Kasumi-1 (cell line): Measurements from ENCODE around the gene DROSHA.

ENCODE experiments used
- DNase-seq, 2 experiments: peaks; one replicate each; lab custom pipeline; 2025; lab: John Stamatoyannopoulos, UW

Gene DROSHA

DNA sequence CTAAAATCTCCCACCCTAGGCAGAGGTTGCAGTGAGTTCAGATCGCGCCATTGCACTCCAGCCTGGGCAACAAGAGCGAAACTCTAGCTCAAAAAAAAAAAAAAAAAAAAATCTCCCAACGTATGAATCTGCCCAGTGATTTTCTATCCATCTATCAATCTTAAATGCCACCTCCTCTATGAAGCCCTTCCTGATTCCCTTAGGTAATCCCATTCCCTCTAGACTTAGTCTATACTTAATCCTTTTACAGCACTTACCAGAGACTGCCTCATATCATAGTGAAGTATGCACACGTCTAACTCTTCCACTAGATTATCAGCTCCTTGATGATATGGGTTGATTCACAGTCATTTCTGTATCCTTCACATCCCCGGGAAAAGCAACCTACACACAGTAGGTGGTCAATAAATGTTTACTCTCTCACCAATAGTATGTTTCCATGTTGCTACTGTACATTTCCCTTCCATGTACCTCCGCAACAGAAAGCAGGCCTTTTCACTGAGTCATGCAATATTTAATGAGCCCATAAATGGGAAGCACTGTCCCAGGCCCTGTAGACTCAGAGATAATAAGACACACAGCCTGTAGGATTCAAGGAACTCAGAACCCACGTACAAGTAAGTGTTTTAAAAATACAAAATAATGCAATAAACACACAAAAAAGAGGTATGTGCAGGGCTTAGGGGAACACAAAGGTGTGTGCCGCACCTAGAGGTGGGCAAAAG, 1.2 kb downstream of the DROSHA start:
- DNase-seq: no peak

DNA sequence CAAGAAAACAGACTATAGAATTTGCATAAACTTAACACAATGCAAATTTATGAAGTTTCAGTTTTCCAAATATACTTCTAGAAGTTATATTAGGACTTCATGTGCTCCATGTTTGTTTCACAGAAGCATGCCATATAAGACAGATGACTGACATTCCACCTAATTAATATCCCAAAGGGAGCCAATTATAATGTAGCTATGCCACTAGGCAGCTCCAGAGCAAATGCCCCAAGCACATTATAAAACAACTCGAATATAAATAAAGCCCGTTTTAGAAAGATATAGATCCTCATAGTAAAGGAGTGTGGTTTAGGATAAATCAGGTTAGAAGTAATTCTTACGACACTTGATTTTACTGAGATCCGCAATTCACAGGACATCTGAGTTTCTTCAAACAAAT, 8.9 kb downstream of the DROSHA start:
- no peak for DNase-seq

DNA sequence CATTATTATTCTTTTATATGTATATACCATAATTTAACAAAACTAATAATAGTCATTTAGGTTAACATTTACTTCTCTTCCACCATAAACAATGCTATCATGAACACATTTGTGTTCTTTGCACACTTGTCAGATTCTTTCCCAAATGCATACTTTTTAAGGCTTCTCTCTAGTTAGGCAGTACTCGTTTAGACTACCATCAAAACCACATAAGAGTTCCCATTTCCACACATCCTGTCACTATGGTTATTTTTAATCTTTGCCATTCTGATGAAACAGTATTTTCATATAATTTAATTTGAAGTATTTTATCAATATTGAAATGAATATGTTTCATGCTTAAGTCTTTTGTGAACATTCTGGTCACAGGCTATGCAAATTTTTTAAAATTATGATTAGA, 15.1 kb downstream of the DROSHA start:
- DNase-seq: peak; percentile 58 to 67

DNA sequence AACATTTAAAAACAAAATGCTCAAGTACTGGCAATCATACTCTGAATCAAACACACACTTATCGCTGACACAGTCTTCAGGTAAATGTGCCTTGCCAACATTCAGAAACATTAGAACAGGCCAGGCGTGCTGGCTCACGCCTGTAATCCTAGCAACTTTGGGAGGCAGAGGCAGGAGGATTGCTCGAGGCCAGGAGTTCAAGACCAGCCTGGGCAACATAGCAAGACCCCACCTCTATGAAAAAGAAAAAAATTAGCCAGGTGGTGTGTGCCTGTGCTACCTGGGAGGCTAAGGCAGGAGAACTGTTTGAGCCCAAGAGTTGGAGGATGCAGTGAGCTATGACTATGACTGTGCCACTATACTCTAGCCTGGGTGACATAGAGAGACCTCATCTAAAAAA, 20.6 kb downstream of the DROSHA start:
- DNase-seq: no peak

DNA sequence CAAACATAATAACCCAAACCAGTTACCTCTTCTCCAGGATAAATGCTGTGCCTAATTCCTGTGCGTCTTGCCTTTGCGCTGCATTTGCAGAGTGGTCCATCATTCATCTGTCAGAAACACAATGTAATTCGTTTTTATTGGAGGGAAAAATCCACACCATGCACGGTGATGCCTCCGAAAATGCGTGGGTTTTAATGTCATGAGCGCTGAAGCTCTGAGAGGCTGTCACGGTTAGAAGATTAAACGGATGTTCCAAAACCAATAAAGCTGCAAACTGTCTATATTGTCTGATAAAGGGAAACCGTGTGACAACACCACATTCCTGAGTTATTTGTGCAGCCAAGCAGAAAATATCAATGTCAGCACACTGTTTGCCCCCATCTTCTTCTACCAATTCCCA, 27.4 kb downstream of the DROSHA start:
- DNase-seq: no peak

DNA sequence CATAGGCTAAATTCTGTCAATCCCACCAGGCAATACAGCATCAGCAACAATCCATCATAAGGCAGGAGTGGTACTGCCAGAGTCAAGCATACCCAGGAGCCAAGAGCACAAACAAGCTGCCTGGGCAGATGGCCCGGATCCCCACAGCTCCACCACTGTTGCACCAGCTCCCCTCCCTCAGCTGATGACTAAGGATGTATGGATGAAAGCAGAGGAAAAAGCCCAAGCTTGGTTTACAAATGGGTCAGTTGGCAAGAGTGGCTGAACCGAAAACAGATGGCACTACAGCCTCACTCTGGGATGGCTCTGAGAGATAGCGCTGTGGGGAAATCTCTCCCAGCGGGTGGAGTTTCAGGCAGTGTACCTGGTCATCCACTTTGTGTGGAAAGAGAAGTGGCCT, 29.4 kb downstream of the DROSHA start:
- no peak for DNase-seq

DNA sequence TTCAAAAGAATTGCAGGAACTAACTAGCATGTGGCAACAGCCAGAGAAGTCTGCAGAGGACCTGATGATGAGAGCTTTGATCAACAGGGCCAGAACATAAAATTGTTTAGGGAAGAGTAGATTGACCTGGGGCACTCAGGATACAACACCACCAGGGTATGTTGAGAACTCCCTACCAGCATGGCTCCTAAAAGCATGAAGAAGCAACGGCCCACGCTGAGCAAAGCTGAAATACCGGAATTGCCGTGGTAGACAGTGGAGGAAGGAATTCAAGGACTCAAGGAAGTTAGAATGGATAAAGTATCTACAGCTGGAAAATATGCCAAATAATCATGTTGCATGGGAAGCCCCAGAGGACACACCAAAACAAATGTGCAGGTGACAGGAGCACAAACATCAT, 31.6 kb downstream of the DROSHA start:
- no peak for DNase-seq

DNA sequence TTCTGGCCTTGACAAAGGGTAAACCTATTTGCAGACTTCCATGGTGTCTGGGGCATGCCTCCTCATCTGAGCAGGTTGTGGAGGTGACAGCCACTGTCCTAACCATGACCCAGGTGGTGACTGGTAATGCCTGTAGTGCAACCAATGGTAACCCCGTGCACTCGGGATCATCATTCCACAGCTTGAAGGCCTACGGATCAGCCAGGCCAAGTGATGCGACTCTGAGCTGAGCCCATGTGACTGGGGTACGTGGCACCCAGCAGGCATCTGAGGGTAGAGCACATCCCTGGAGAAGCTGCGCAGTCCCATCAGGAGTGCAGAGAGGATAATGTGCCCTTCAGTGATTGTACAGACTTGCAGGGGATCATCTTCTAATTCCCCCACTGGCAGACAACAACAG, 35.0 kb downstream of the DROSHA start:
- no peak for DNase-seq

DNA sequence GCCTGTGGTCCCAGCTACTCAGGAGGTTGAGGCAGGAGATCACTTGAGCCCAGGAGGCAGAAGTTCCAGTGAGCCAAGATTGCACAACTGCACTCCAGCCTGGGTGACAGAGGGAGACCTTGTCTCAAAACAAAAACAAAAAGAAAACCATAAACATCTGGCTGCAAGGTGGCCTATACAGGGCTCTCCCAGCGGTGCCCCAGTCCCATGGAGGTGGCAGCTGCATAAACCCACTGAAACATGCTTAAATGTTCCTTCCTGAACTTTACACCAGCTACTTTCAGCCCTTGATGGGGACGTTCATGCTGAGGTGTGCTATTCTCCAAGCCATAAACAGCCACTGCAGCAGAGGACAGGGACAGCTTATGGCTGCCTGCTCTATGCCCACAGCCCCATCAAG, 35.6 kb downstream of the DROSHA start:
- DNase-seq: no peak

DNA sequence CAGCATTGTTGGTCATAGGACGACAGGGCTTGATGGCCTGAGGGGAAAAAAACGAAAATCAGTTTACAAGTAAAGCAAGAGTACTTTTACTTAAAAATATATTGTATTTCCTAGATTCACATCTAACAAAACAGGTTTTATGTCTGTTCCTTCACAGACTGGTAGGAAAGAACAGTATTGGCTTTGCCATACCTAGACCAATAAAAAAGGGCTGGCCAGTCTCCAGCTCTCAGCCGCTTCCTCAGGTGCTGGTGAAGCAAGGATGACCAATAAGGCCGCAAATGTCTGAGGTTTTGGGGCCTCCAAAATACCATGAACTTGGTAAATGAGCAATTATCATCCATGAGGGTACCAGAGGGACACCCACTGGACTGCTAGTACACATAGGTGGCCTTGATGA, 36.6 kb downstream of the DROSHA start:
- no peak for DNase-seq

DNA sequence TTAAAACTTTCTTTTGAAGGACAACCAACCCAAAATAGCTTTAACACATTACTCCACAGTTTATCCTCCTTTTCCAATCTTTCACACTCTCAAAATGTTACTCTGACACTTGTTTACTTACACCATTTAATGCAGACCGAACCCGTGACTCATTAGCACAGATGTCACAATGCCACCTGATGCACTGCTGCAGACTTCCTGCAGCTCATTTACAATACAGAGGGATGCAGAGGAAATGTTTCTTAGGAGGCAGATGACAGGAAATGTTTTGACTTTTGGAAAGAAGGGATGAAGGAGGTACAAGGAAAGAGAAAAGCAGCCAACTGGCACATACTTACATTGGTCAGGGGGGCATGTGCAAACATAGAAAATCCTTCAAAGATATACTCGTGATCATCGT, 39.0 kb downstream of the DROSHA start:
- DNase-seq: no peak

DNA sequence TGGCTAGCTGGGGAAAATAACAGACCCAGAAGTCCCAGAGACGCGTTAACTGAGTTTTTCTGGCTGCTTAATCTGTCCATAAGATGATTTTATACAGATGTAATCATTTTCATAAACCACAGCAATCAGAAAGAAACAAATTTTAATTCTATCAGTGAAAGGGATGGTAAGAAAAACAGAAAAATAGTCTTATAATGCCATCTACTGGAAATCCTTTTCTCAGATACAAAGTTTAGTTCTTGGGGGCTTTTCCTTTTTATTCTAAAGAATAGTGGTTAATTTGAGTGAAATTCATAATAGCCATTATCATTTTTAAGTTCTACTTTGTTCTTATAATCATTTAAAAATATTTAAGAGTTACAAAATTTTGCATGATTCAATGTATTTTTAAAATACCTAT, 44.4 kb downstream of the DROSHA start:
- DNase-seq: no peak

DNA sequence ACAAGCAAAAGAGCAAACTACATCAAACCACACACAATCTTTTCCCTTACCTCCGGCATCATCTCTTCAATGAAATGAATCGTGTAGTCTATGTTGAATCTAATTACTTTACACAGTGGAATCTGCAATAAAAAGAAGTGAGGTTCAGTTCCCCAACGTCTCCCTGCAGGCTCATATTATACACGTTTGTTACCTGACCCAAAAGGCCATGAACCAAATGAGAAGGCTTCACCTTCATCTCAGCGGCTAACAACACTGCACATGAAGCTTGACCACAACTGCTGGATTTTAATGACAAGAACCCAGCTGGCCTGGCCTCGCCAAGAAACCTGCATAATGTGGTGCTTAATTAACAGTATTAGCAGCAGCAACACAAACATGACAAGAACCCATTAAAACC, 45.5 kb downstream of the DROSHA start:
- DNase-seq: no peak

DNA sequence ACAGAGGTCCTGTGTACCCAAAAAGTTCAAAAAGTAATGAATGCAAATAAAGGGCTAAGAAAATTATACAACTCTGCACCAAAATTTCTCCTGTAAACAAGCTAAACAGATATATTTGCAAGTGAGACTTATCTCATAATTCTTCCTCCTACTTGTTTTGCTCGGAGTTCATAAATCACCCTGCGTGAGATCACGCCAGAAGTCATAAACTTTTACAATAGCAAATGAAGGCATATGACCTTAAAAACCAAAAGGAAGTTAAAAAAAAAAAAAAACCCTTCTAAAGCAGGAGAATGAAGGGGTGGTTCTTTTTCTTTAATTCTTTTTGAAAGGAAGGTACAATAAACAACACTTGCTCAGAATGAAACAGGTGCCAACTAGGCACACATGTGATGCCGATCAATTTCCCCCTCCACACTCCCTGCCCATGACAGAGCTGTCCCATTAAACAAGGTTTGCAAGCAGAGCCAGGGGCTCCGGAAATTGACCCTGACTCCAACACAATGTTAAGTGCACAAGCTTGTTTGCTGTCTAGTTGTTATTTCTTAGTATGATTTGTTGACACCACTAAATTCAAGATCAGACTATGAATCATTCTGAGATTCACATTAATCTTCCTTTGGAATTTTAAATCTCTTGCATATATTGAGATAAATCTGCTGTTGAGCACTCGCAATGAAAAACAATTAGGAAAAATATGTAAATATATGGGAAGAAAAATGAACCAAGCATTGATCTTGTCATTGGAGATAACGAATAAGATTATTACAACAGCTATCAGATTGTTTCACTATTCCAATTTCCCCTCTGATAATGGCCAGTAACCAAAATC, 46.3 kb downstream of the DROSHA start:
- no peak for DNase-seq

DNA sequence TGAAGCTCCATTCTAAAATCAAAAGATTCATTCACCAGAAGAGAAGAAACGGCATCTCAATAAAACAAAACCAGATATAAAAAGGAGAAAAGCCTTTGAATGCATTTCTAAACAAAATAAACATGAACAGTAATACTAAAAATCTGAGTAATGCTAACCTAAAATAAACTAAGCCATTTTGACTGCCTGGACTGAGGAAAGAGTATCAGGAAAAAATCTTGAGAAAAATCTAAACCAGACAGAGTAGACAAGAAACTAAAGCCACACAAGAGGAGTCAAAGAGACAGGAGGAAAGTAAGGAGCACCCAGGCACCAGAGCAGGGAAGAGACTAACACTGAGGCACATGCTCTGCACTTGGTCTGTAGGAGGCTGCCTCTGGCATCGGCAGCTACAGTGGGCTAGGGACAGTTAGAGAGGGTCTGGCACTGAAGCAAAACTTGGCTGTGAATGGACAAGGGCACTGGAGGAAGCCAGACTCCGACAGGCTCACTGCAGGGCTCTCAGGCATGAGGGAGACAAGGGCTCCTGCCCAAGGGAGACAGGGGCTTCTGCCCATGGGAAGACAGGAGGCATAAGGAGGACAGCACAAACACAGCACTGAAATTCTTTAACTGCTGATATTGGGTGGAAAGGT, 50.2 kb downstream of the DROSHA start:
- no peak for DNase-seq

DNA sequence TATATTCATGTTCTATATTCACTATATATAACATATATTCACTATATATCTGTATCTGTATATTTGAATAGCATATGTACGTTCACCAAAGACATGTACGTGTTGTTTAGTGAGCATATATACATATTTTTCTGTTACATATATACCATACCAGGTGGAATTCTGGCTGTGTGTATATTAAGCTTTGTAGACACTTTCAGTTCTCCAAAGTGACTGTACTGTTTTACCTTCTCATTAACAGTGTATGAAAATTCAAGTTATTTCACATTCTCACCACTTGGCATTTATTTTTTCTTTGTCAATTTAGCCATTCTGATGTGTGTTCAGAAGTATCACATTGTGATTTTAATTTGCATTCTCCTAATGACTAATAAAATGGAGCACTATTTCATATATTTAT, 52.2 kb downstream of the DROSHA start:
- DNase-seq: no peak

DNA sequence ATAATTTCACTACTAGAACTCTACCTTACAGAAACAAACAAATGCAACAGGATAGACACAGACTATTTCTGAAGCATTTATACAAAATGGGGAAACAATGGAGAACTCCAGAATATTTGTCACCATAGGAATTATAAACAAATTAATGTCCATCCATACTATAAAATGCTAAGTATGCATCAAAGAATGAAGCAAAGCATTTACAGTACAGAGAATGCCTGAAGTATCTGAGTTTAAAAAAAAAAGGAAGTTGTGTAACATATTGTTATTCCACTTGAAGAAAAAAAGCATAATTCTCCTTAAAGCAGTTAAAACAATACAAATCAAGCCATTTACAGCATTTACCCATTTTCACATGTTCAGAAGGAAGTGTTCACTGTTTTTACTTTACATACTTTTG, 53.0 kb downstream of the DROSHA start:
- DNase-seq: peak; percentile 7 to 31

DNA sequence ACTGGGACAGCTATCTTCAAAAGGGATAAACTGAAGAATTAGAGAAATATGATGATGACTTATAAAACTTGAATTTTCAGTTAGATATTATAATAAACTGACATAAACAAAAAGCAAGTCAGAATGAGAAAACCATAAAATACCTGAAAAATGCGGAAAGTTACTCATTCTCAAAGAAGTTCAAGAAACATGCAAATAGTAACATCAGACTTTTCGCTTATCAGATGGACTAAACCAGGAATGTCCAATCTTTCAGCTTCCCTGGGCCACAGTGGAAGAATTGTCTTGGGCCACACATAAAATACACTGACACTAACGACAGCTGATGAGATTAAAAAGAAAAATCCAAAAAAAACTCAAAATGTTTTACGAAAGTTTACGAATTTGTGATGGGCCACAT, 53.9 kb downstream of the DROSHA start:
- no peak for DNase-seq

DNA sequence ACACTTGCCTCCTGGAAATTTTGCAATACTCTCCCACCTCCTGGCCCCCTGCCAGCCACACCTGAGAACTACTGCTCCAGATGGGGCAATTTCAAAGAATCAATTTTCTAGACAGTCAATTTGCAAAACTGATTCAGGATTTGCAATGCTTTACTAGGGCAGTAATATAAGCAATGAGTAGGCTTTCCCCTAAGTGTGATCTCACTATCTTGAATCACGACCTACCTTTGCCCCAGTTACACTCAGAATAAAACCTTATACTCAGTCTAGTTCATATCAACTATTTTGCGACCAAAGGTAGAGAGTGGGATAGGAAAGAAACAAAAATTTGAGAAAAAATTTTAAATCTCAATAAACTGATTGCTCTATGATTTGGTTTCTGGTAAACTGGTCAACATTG, 54.4 kb downstream of the DROSHA start:
- DNase-seq: no peak

DNA sequence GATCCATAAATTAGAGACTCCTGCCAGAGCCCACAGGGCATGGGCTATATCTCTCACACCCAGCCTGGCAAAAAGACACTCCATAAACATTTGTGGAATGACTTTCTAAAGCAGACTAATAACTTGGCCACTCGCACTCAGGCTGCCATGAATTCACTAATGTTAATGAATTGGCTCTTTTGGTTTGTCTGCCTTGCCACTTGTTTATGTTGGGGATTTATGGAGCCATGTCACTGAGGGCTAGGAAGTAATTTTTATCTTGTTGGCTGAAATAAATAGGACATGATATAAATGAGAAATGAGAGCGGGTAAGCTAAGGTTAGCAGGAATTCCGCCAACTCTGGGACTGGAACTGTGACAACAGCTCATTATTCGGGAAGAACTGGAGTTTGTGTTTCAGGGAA, 55.2 kb downstream of the DROSHA start:
- no peak for DNase-seq

DNA sequence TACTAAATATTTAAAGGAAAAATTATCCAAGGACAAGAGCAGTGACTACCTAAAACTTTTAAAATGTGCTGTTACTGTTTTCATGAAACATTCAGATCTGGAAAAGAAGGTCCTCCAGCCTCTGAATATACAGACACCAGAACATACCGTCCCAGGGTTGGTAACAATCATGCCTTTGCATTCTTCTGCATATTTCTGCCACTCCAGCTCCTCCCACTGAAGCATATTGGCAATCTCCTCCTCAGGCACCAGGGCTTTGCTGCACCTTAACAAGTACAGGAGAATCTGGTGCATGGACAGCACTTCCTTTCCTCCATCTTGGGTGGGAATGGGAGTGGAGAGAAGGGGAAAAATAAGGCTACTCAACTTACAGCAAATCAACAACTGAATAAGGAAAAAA, 60.0 kb downstream of the DROSHA start:
- DNase-seq: no peak

DNA sequence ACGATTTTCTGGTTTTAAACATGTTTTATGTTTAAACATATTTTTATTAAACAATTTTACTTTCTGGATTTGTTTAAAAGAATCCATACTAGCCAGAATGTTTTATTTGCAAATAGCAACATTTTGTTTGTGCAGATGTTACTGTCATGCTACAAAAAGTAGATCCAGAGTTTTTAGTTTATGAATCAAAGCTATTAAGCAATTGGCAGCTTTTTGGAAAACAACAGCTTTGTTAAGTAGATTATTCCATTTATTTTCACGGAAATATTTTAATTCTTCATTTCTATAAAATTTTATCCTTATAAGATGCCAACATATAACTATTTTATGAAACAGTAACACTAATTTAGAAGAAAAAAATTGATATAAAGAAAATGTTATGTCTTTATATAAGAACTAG, 60.9 kb downstream of the DROSHA start:
- DNase-seq: no peak

DNA sequence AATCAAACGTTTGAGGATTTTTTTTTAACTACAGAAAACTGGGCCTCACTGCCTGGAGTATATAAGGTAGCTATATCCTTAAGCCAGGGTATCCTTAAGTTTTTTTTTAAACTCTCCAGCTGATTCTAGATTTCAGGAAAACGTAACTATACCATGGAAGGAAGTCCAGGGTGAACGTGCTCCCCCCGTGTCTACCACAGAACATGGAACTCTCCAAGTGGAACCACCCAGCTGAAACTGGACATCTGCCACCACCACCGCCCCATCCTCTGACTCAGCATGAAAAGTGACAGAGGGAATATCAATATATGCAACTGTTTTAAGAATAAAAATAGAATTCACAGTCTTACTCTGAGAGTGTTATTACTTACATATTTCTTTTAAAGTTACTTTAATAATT, 61.3 kb downstream of the DROSHA start:
- DNase-seq: no peak
